Measurements from ENCODE around the gene DGAT2. TPM values are rescaled to one million over a fixed set of nuclear protein-coding genes. Genes with fewer than 3 reads are reported as not detected.
A peak's percentile ranks its signal among the peaks of the same experiment; 100 is the strongest.

The DGAT2 gene
- total RNA-seq, 2 donors from 2014 or later: 6.0 to 14.2 TPM

- peaks cover 4% of the 10 kb centered on the region for H3K27me3 Mint-ChIP-seq (ENCODE audit: insufficient read depth)
- DNase-seq: no peak
Observed at GRCh38 chr11:75810637-75811390, 42.2 kb downstream of the DGAT2 start.

GRCh38 chr11:75811485-75811884 is 42.9 kb downstream of the DGAT2 start:
- Mint-ChIP-seq H3K36me3 (ENCODE audit: low read depth) (no peaks in the 10 kb centered on the region), H3K4me3 (no peak overlapping the region), H3K9me3 (no peaks in the 10 kb centered on the region), H3K4me1 (peaks cover 33% of the 10 kb centered on the region), H3K27ac (peak overlapping the region; percentile 56), H3K27me3 (ENCODE audit: insufficient read depth) (peaks cover 4% of the 10 kb centered on the region)
- no peaks in the 10 kb centered on the region for H3K9me3 ChIP-seq (ENCODE audit: control insufficient read depth, low read length)
- H3K4me1 ChIP-seq (ENCODE audit: control insufficient read depth, insufficient read depth, low read length): peaks cover 17% of the 10 kb centered on the region
- no peak overlapping the region for H3K27ac ChIP-seq (ENCODE audit: low read depth, low read length)
- no peak overlapping the region for H3K9ac ChIP-seq (ENCODE audit: extremely low read depth, low read length, poor library complexity, severe bottlenecking)
- TF ChIP-seq CTCF (conservative IDR thresholded peaks at IDR 0.05): no peak
- WGBS, 2 experiments (ENCODE audit: insufficient coverage in 1 of 2, insufficient read length in 1 of 2): 65 to 83% methylated on average over 2 of the region's 2 CpGs
- peak; percentile 62 for DNase-seq
- H3K27me3 ChIP-seq (ENCODE audit: control insufficient read depth, insufficient read depth, low read length, poor library complexity, severe bottlenecking): no peaks in the 10 kb centered on the region
- peak overlapping the region; percentile 22 for H3K4me3 ChIP-seq (ENCODE audit: low read length)
- H3K36me3 ChIP-seq (ENCODE audit: control insufficient read depth, insufficient read depth, low read length): no peaks in the 10 kb centered on the region

More at GRCh38 chr11:75810637-75811390, 42.2 kb downstream of the DGAT2 start:
- Mint-ChIP-seq H3K9me3 (no peaks in the 10 kb centered on the region), H3K4me1 (peaks cover 33% of the 10 kb centered on the region), H3K36me3 (ENCODE audit: low read depth) (no peaks in the 10 kb centered on the region), H3K27ac (peak overlapping the region; percentile 5), H3K4me3 (no peak overlapping the region)
- Histone ChIP-seq H3K9me3 (ENCODE audit: control insufficient read depth, low read length) (no peaks in the 10 kb centered on the region), H3K4me1 (ENCODE audit: control insufficient read depth, insufficient read depth, low read length) (peaks cover 11% of the 10 kb centered on the region), H3K4me3 (ENCODE audit: low read length) (peak overlapping the region; percentile 22), H3K36me3 (ENCODE audit: control insufficient read depth, insufficient read depth, low read length) (no peaks in the 10 kb centered on the region), H3K27ac (ENCODE audit: low read depth, low read length) (no peak overlapping the region), H3K9ac (ENCODE audit: extremely low read depth, low read length, poor library complexity, severe bottlenecking) (no peak overlapping the region), H3K27me3 (ENCODE audit: control insufficient read depth, insufficient read depth, low read length, poor library complexity, severe bottlenecking) (no peaks in the 10 kb centered on the region)
- no peak for TF ChIP-seq CTCF (conservative IDR thresholded peaks at IDR 0.05)
- WGBS, 2 experiments (ENCODE audit: insufficient coverage in 1 of 2, insufficient read length in 1 of 2): 86 to 87% methylated on average over 5 to 8 of the region's 8 CpGs

- H3K9me3 Mint-ChIP-seq: no peaks in the 10 kb centered on the region
- peaks cover 33% of the 10 kb centered on the region for H3K4me1 Mint-ChIP-seq
- peak; percentile 64 for DNase-seq
- Histone ChIP-seq H3K9ac (ENCODE audit: extremely low read depth, low read length, poor library complexity, severe bottlenecking) (no peak overlapping the region), H3K36me3 (ENCODE audit: control insufficient read depth, insufficient read depth, low read length) (no peaks in the 10 kb centered on the region), H3K4me1 (ENCODE audit: control insufficient read depth, insufficient read depth, low read length) (peaks cover 17% of the 10 kb centered on the region), H3K27me3 (ENCODE audit: control insufficient read depth, insufficient read depth, low read length, poor library complexity, severe bottlenecking) (no peaks in the 10 kb centered on the region), H3K27ac (ENCODE audit: low read depth, low read length) (no peak overlapping the region), H3K9me3 (ENCODE audit: control insufficient read depth, low read length) (no peaks in the 10 kb centered on the region), H3K4me3 (ENCODE audit: low read length) (no peak overlapping the region)
- no peak overlapping the region for H3K4me3 Mint-ChIP-seq
- WGBS, 2 experiments (ENCODE audit: insufficient coverage in 1 of 2, insufficient read length in 1 of 2): 40 to 49% methylated on average over 1 to 2 of the region's 2 CpGs
- no peak for TF ChIP-seq CTCF (conservative IDR thresholded peaks at IDR 0.05)
- H3K36me3 Mint-ChIP-seq (ENCODE audit: low read depth): no peaks in the 10 kb centered on the region
- H3K27me3 Mint-ChIP-seq (ENCODE audit: insufficient read depth): peaks cover 2% of the 10 kb centered on the region
- peak overlapping the region; percentile 42 for H3K27ac Mint-ChIP-seq
Observed at GRCh38 chr11:75812542-75813040, 44.0 kb downstream of the DGAT2 start.

Data from endodermal cell (in vitro differentiated cells).